ENCODE results near the gene PAMR1.

DNA sequence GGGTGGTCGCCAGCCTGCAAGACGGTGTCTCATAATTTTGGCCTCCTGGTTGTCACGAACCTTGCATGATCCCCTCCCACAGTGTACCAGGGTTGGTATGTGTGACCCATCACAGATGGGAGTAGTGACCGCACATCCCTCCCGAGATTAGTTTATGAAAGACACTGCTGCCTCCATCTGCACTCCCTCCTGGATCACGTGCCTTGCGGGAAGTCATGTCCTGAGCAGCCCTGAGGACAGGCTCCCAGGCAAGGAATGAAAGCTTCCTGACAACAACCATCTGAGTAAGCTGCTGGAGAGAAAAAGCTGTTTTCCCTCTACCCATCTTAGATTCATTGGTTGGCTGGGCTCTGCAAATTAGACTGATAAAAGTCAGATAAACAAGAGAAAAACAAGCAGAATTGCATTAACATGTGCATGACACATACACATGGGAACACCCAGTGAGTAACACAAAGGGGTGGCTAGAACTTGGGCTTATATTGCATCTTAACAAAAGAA is 14.4 kb upstream of the PAMR1 start:
- TF ChIP-seq, protein P1, sequence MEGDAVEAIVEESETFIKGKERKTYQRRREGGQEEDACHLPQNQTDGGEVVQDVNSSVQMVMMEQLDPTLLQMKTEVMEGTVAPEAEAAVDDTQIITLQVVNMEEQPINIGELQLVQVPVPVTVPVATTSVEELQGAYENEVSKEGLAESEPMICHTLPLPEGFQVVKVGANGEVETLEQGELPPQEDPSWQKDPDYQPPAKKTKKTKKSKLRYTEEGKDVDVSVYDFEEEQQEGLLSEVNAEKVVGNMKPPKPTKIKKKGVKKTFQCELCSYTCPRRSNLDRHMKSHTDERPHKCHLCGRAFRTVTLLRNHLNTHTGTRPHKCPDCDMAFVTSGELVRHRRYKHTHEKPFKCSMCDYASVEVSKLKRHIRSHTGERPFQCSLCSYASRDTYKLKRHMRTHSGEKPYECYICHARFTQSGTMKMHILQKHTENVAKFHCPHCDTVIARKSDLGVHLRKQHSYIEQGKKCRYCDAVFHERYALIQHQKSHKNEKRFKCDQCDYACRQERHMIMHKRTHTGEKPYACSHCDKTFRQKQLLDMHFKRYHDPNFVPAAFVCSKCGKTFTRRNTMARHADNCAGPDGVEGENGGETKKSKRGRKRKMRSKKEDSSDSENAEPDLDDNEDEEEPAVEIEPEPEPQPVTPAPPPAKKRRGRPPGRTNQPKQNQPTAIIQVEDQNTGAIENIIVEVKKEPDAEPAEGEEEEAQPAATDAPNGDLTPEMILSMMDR (IDR thresholded peaks at IDR 0.05) = no peak
- TF ChIP-seq POLR2A (IDR thresholded peaks at IDR 0.05) = no peak

Data from ovary (tissue), 3 donors.